GM18517 (cell line): ENCODE data around the gene RASGRF2.

Source experiments
- ATAC-seq: cut with Tn5 transposase; IDR thresholded peaks from one replicate; pipeline ENCODE4 v1.9.1; 2021; ENCODE audit warnings: mild to moderate bottlenecking, moderate library complexity; ENCODE audit not compliant: unreplicated experiment

Gene RASGRF2

DNA sequence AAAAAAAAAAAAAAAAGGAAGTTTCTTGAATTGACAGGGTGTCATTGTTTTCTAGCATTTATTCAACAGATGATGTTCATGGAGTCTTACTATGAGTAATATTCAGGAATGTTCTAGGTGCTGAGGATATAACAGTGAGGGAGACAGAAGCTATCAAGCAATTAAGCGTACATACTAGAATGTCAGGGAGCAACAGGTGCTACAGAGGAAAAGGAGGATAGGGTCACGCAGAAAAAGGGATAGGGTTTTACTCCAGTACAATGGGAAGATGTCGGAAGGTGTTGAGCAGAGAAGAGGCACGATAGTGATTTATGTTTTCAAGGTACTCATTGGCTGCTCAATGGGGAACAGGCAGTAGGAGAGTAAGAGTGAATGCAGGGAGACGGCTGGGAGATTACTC lies 6.6 kb upstream of the RASGRF2 start:
- no peak for ATAC-seq

DNA sequence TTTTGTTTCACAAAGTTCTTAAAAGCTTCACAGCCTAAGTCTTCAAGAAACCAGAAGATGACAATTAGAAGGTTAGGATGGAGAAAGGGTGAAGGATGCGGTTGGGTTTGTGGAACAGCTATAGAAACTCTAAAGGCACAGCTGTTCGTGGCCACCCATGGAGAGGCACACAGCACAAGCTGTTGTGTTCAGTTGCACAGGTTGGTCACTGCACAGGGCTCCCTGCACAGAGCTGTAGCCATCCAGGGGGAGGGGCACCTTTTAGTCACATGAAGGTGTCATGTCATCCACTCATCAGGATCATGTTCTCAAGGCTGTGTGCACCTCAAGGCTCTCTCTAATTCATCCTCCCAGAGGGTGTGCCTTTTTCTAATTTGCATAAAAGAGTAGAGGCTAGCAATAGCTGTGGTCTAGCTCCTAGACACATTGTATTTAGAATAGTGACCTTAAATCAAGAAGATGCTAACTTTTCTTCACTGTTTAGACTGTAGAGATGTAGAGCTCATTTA lies 5.0 kb upstream of the RASGRF2 start:
- no peak for ATAC-seq

DNA sequence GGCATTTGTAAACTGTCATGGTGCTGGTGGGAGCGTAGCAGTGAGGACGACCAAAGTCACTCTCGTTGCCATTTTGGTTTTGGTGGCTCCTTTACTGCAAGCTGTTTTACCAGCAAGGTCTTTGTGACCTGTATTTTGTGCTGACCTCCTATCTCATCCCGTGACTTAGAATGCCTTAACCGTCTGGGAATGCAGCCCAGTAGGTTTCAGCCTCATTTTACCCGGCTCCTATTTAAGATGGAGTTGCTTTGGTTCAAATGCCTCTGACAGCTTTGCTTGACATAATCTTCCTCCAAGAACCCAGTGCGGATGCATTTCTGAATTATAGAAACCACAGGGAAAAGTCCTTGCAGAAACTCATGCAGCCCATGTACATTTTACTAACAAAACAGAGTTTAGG lies 3.9 kb upstream of the RASGRF2 start:
- ATAC-seq, result no peak

DNA sequence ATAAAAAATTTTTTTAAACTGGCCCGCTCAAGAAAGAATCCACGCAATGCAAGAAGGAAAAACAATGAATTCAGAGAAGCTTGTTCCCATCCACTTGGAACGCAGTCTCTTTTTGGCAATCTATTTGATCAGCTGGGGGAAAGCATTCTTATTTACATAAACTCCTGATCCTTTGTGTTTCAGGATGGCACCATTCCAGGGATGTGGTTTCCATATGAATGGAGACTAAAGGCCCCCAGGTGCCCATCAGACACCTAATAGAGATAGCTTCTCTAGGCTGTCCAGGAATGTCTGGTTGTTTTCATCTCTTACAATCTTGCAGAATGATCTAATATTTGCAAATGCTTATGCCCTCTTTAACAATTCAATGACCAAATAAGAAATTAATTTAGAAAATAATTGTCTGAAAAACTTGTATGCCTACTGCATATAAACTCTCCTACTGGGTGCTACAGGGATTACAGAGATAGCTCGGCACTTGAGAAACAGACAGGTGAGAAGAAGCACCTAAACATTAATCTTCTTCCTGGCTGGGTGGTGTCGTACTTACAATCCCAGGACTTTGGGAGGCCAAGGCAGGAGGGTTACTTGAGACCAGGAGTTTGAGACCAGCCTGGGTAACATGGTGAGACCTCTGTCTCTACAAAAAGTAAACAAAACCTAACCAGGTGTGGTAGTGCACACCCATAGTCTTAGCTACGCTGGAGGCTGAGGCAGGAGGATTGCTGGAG lies 3.0 kb upstream of the RASGRF2 start:
- no peak for ATAC-seq

GRCh38 chr5:80958616-80959015 lies 1.5 kb upstream of the RASGRF2 start:
- ATAC-seq, result no peak

GRCh38 chr5:80959138-80959537 lies 1.0 kb upstream of the RASGRF2 start:
- no peak for ATAC-seq

- ATAC-seq, result no peak
Observed at GRCh38 chr5:80960531-80961375, 590 bp downstream of the RASGRF2 start.

GRCh38 chr5:80961376-80962281 lies 1.5 kb downstream of the RASGRF2 start:
- ATAC-seq, result no peak

- ATAC-seq, result no peak
Observed at GRCh38 chr5:80962630-80963520, 2.7 kb downstream of the RASGRF2 start.

DNA sequence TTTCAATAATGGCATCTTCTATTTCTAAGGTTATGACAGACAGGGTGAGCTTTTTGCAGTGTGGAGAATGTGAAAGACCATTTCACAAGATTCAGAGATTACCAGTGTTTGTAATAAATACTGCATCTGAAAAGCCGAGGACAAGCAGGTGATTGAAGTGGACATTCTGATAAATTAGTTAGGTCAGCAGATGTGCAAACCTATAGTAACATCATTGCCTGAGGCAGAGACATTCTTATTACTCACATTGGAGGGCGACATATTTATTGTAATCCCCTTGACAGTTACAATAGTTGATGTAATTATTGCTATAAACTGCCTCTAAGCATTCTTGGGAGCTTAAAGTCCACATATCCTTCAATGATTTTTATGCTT lies 3.3 kb downstream of the RASGRF2 start:
- no peak for ATAC-seq

DNA sequence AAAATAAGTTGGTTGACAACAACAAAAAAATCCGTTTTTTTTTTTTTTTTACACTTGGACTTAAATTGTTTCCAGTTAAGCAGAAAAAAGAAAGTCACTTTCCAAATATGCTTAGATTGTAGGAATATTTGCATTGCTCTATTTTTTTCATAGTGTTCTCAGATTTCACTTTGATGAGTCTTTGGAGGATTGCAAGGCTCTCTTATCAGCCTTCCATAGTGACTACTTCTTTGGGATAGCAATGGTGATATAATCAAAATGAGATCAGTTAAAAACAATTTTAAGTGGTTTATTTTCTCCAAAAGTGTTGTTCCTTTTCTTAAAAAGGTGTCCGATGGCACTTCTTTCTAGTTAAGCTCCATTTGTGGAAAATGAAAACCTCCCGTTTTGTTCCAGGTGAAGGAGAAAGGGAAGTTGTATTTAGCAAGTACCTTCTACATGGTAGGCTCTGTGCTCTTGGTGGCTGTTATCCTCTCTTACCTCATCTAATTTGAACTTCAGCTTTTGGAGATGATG lies 3.9 kb downstream of the RASGRF2 start:
- no peak for ATAC-seq

DNA sequence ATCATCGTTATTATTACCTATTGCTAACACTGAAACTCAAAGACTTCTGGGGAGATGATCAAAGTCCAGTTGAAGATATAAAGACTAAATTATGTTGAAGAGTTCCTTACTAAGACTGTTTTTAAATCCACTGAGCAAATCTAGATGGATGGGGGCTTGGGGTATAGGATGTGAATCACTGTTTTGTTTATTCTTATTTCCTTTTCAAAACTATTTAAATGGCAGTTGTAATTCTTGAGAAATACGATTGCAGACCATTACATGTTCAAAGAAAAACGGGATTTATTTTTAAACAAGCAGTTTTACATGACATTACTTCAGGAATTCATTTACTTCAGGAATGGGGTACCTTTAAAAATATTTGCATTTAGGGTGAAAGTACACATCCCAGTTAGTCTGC lies 4.3 kb downstream of the RASGRF2 start:
- ATAC-seq, result no peak

DNA sequence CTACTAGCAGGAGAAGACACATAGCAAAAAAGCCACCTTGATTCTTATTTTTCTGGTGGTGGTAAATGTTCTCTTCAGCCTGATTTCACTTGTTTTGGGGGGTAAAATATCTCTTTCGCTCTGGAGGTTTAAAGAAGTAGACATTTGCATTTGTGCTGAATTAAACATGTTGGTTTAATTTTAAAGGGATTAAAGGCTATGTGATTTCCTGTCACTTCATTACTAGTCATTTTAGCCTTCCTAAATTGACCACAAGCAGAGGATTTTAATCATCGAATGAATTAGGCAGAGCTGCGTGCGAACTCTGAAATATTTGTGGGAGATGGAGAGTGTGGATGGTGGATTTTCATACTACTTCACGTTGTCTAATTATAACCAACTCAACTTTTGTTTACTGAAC lies 4.8 kb downstream of the RASGRF2 start:
- ATAC-seq, result no peak

DNA sequence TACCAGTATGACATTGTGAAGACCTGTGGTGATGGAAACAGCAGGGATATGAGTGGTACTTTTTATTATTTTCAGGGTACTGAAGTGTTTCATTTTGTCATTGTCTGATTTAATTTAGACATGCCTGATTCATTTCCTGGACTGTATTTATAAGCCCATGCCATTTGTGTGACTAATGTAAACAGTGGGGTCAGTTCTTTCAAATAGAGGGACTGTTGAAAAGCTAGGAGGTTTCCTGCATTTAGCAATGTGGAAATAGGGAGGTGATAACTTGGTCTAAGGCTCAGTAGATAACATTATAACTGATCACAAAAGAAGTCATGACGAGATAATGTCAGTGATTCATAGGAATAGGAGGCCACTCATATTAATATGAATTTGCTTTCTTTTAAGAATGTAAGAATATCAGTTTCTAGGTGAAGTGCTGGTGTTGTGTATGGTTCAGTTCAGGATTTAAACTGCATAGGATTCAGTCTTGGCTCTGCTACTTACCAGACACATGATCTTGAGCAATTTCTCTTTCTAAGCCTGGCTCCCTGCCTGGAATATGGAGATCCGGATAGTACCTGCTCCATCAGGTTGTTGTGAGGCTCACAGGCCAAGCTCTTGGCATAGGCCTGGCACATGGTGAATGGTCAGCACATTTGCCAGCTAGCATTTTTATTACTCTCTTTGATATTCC lies 7.5 kb downstream of the RASGRF2 start:
- ATAC-seq, result no peak

DNA sequence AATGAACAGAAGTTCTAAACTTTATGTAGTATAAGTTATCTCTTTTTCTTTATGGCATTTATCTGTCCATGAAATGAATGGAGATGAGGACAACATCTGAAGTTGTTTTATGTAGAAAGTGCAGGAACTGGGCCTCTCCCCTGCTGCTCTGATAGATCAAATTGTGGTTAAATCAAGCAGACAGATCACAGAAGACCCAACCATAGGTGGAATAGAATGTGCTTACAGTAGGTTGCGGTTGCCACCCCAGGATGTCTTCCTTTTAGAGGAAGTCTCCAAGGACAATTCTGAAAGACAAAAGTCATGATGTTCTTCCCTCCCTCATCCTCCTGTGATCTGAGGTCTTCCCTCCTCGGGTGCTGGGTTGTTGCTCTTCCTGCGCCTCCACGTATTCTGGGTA lies 12.9 kb downstream of the RASGRF2 start:
- no peak for ATAC-seq

DNA sequence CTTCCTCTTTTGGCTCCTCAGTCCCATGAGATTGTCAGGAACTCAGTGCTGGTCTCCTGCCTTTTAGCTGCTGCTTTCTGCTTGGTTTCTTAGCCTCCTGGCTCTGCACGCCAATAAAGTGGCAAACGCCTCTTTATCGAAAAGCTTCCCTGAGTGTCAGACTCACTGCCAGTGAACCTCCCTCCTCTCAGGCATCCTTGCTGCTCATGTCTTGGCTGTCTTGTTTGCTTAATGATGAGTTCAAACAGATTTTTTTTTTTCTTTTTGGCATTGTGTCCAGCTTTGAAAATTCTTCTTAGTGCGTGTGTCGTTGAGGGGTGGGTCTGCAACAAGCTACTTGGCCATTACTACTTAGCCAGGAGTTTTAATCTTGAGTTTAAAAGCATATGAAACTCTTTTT lies 14.9 kb downstream of the RASGRF2 start:
- ATAC-seq, result no peak

GRCh38 chr5:80976985-80977384 lies 16.8 kb downstream of the RASGRF2 start:
- no peak for ATAC-seq

GRCh38 chr5:80977764-80978163 lies 17.6 kb downstream of the RASGRF2 start:
- ATAC-seq, result no peak

DNA sequence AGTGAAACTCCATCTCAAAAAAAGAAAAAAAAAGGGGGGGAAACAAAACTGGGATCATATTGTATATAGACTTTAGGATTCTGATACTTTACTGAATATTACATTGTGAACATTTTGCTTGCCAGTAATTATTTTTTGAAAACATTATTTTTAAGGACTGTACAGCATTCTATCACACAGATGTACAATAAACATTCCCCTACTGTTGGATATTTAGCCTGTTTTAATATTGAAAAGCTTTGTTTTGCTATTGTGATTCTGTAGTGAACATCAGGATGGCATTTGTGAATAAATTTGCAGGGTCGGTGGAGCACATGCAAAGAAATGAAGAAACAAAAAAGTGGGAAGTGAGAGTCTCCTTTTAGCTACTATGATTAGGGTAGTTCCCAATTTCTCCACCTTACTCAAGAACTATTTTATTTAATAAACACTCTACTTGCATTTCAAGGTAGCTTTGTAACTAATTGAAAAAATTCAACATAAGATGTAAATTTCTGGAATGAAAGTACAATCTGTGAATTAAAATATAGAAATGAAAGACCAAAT lies 18.7 kb downstream of the RASGRF2 start:
- no peak for ATAC-seq
